ENCODE data around the gene LRRC37A3. TPM values are rescaled to one million over a fixed set of nuclear protein-coding genes. Genes with fewer than 3 reads are reported as not detected.
"Not testable (repeated sequence)": the region's sequence is repeated elsewhere in the genome, so short reads cannot be mapped to it uniquely, and the experiment has no call there.

LRRC37A3 gene
- total and polyA plus RNA-seq, 2 donors (not counting 1 experiment from before 2014, with no cell fraction given), result 2.3 to 7.3 TPM

DNA sequence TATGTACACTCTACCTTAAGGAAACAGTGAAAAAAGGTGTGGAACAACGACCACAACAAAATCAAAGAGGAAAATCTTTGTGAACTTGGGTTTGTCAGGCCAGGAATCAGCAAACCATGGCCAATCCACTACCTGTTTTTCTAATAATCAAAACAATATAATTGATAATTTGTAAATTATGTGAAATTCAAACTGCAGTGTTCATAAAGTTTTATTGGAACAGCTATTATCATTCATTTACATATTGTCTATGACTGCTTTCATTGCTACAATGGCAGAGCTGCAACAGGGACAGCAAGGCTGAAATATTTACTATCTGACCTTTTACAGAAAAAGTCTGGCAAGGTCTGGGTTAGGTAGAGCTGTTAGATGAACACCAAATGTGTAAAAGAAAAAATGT, 4.0 kb downstream of the LRRC37A3 start:
- DNase-seq (ENCODE audit: low read depth in 2 of 2), result not testable (repeated sequence)

GRCh38 chr17:64910191-64910514, 9.1 kb downstream of the LRRC37A3 start:
- not testable (repeated sequence) for H4K20me1 ChIP-seq (ENCODE audit: control insufficient read depth, extremely low read depth, insufficient read depth, low read length); H3K27ac ChIP-seq (ENCODE audit: insufficient read depth, low read length); H3K4me1 ChIP-seq (ENCODE audit: control insufficient read depth, extremely low read depth, insufficient read depth, low read length); H3K9ac ChIP-seq (ENCODE audit: insufficient read depth, low read length); H3K79me2 ChIP-seq (ENCODE audit: control insufficient read depth, insufficient read depth, low read length); H3K4me2 ChIP-seq (ENCODE audit: extremely low read depth, insufficient read depth, low read length); H3K9me3 ChIP-seq (ENCODE audit: control insufficient read depth, insufficient read depth, low read depth, low read length); H3K36me3 ChIP-seq (ENCODE audit: control insufficient read depth, insufficient read depth, low read length); H2AFZ ChIP-seq (ENCODE audit: low read length); H3K4me3 ChIP-seq (replicated peaks in 1 of 4; ENCODE audit: control extremely low read depth in 1 of 4, insufficient read depth in 1 of 4, low read depth in 3 of 4, low read length in 4 of 4); DNase-seq (ENCODE audit: low read depth in 2 of 2); H3K27me3 ChIP-seq (ENCODE audit: control insufficient read depth, insufficient read depth, low read length)

More for the DNA sequence above, 4.0 kb downstream of the LRRC37A3 start:
- H4K20me1 ChIP-seq (ENCODE audit: control insufficient read depth, extremely low read depth, insufficient read depth, low read length); H3K79me2 ChIP-seq (ENCODE audit: control insufficient read depth, insufficient read depth, low read length); H3K9me3 ChIP-seq (ENCODE audit: control insufficient read depth, insufficient read depth, low read depth, low read length); H3K4me2 ChIP-seq (ENCODE audit: extremely low read depth, insufficient read depth, low read length); H3K27ac ChIP-seq (ENCODE audit: insufficient read depth, low read length); H3K4me3 ChIP-seq (replicated peaks in 1 of 4; ENCODE audit: control extremely low read depth in 1 of 4, insufficient read depth in 1 of 4, low read depth in 3 of 4, low read length in 4 of 4); H2AFZ ChIP-seq (ENCODE audit: low read length); H3K4me1 ChIP-seq (ENCODE audit: control insufficient read depth, extremely low read depth, insufficient read depth, low read length); H3K36me3 ChIP-seq (ENCODE audit: control insufficient read depth, insufficient read depth, low read length); H3K27me3 ChIP-seq (ENCODE audit: control insufficient read depth, insufficient read depth, low read length); H3K9ac ChIP-seq (ENCODE audit: insufficient read depth, low read length): not testable (repeated sequence)

GRCh38 chr17:64909511-64910190, 9.6 kb downstream of the LRRC37A3 start:
- H3K4me2 ChIP-seq (ENCODE audit: extremely low read depth, insufficient read depth, low read length); H3K4me1 ChIP-seq (ENCODE audit: control insufficient read depth, extremely low read depth, insufficient read depth, low read length); H3K79me2 ChIP-seq (ENCODE audit: control insufficient read depth, insufficient read depth, low read length); H2AFZ ChIP-seq (ENCODE audit: low read length); DNase-seq (ENCODE audit: low read depth in 2 of 2); H3K36me3 ChIP-seq (ENCODE audit: control insufficient read depth, insufficient read depth, low read length); H3K27me3 ChIP-seq (ENCODE audit: control insufficient read depth, insufficient read depth, low read length); H3K9me3 ChIP-seq (ENCODE audit: control insufficient read depth, insufficient read depth, low read depth, low read length); H3K27ac ChIP-seq (ENCODE audit: insufficient read depth, low read length); H3K9ac ChIP-seq (ENCODE audit: insufficient read depth, low read length); H3K4me3 ChIP-seq (replicated peaks in 1 of 4; ENCODE audit: control extremely low read depth in 1 of 4, insufficient read depth in 1 of 4, low read depth in 3 of 4, low read length in 4 of 4); H4K20me1 ChIP-seq (ENCODE audit: control insufficient read depth, extremely low read depth, insufficient read depth, low read length): not testable (repeated sequence)

DNA sequence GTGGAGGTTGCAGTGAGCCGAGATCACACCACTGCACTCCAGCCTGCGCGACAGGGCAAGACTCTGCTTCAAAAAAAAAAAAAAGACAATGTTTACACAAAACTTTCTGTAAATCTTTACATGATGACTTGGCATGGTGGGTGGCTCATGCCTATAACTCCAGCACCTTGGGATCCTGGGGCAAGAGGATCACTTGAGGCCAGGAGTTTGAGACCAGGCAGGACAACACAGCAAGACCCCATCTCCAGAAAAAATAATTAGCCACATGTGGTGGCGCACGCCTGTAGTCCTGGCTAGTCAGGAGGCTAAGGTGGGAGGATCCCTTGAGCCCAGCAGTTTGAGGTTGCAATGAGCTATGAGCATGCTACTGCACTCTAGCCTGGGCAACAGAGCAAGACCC, 15.2 kb downstream of the LRRC37A3 start:
- not testable (repeated sequence) for H3K4me3 ChIP-seq (replicated peaks in 1 of 4; ENCODE audit: control extremely low read depth in 1 of 4, insufficient read depth in 1 of 4, low read depth in 3 of 4, low read length in 4 of 4); H3K79me2 ChIP-seq (ENCODE audit: control insufficient read depth, insufficient read depth, low read length); H3K9ac ChIP-seq (ENCODE audit: insufficient read depth, low read length)

DNA sequence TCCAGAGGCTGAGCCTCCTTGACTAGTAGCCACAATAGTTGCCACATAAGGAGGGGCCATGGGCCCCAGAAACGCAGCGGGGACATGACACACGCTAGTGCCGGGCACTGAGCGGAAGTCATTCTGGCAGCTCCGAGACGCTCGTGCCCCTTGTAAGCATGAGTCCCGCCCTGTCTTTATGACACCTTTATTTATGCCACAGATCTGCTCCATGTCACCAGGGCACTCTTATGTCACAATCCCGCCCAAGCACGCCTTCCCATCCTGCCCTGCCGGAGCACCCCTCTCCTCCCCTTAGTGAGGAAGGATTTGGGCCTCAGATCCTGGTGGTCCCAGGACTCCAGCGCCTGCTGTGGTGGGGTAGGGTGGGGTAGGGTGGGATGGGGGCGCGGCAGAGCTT, 22.1 kb downstream of the LRRC37A3 start:
- H3K9ac ChIP-seq (ENCODE audit: insufficient read depth, low read length); H3K4me1 ChIP-seq (ENCODE audit: control insufficient read depth, extremely low read depth, insufficient read depth, low read length); H4K20me1 ChIP-seq (ENCODE audit: control insufficient read depth, extremely low read depth, insufficient read depth, low read length); H2AFZ ChIP-seq (ENCODE audit: low read length); DNase-seq (ENCODE audit: low read depth in 2 of 2); H3K27me3 ChIP-seq (ENCODE audit: control insufficient read depth, insufficient read depth, low read length); H3K36me3 ChIP-seq (ENCODE audit: control insufficient read depth, insufficient read depth, low read length); H3K27ac ChIP-seq (ENCODE audit: insufficient read depth, low read length); H3K4me2 ChIP-seq (ENCODE audit: extremely low read depth, insufficient read depth, low read length); H3K9me3 ChIP-seq (ENCODE audit: control insufficient read depth, insufficient read depth, low read depth, low read length); H3K79me2 ChIP-seq (ENCODE audit: control insufficient read depth, insufficient read depth, low read length); H3K4me3 ChIP-seq (replicated peaks in 1 of 4; ENCODE audit: control extremely low read depth in 1 of 4, insufficient read depth in 1 of 4, low read depth in 3 of 4, low read length in 4 of 4): not testable (repeated sequence)

More for the DNA sequence above, 15.2 kb downstream of the LRRC37A3 start:
- not testable (repeated sequence) for H3K9me3 ChIP-seq (ENCODE audit: control insufficient read depth, insufficient read depth, low read depth, low read length); H4K20me1 ChIP-seq (ENCODE audit: control insufficient read depth, extremely low read depth, insufficient read depth, low read length); H3K27me3 ChIP-seq (ENCODE audit: control insufficient read depth, insufficient read depth, low read length); H3K4me1 ChIP-seq (ENCODE audit: control insufficient read depth, extremely low read depth, insufficient read depth, low read length); H3K36me3 ChIP-seq (ENCODE audit: control insufficient read depth, insufficient read depth, low read length); H3K27ac ChIP-seq (ENCODE audit: insufficient read depth, low read length); DNase-seq (ENCODE audit: low read depth in 2 of 2); H3K4me2 ChIP-seq (ENCODE audit: extremely low read depth, insufficient read depth, low read length); H2AFZ ChIP-seq (ENCODE audit: low read length)

DNA sequence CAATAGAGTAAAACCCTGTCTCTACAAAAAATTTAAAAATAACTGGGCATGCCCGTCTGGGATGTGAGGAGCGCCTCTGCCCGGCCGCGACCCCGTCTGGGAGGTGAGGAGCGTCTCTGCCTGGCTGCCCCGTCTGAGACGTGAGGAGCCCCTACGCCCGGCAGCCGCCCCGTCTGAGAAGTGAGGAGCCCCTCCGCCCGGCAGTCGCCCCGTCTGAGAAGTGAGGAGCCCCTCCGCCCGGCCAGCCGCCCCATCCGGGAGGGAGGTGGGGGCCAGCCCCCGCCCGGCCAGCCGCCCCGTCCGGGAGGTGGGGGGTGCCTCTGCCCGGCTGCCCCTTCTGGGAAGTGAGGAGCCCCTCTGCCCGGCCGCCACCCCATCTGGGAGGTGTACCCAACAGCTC, 45.1 kb downstream of the LRRC37A3 start:
- not testable (repeated sequence) for H3K27me3 ChIP-seq (ENCODE audit: control insufficient read depth, insufficient read depth, low read length); H4K20me1 ChIP-seq (ENCODE audit: control insufficient read depth, extremely low read depth, insufficient read depth, low read length); H3K9ac ChIP-seq (ENCODE audit: insufficient read depth, low read length); H3K4me2 ChIP-seq (ENCODE audit: extremely low read depth, insufficient read depth, low read length); H3K4me3 ChIP-seq (replicated peaks in 1 of 4; ENCODE audit: control extremely low read depth in 1 of 4, insufficient read depth in 1 of 4, low read depth in 3 of 4, low read length in 4 of 4); H2AFZ ChIP-seq (ENCODE audit: low read length); DNase-seq (ENCODE audit: low read depth in 2 of 2); H3K79me2 ChIP-seq (ENCODE audit: control insufficient read depth, insufficient read depth, low read length); H3K36me3 ChIP-seq (ENCODE audit: control insufficient read depth, insufficient read depth, low read length); H3K4me1 ChIP-seq (ENCODE audit: control insufficient read depth, extremely low read depth, insufficient read depth, low read length); H3K9me3 ChIP-seq (ENCODE audit: control insufficient read depth, insufficient read depth, low read depth, low read length); H3K27ac ChIP-seq (ENCODE audit: insufficient read depth, low read length)
